Measurements from ENCODE around the gene SLC9A4.

Gene SLC9A4

DNA sequence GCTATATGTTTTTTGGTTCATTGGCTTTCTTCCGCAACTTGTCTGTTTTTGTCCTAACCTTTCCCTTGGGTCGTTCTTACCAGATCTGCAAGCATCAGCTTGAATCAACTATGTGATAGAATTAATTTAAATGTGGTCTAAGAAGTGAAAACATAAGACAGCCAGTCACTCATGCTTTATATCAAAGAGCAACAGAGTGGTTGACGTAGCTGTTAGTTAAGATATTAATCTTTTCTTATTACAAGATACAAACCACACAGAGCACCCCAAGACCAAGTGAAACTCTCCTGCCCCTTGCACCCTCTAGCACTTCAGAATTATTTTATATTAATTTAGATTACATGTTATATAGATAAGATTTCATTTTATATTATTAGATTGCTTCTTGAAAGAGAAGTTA, 34.9 kb upstream of the SLC9A4 start:
- H3K4me1 Mint-ChIP-seq: peaks cover 28% of the 10 kb centered on the region
- no peak overlapping the region for H3K27ac Mint-ChIP-seq
- CTCF ChIA-PET: interaction anchor here (1.1 to 1.5 kb wide), 4 partner anchors 21 to 186 kb away, joined by 3 to 7 read pairs (median 4); no protein-coding TSS in a partner anchor
- no peaks in the 10 kb centered on the region for H3K9me3 Mint-ChIP-seq
- peaks cover 8% of the 10 kb centered on the region for H3K36me3 Mint-ChIP-seq
- no peaks in the 10 kb centered on the region for H3K27me3 Mint-ChIP-seq
- H3K4me3 Mint-ChIP-seq: no peak overlapping the region
- DNase-seq: no peak

DNA sequence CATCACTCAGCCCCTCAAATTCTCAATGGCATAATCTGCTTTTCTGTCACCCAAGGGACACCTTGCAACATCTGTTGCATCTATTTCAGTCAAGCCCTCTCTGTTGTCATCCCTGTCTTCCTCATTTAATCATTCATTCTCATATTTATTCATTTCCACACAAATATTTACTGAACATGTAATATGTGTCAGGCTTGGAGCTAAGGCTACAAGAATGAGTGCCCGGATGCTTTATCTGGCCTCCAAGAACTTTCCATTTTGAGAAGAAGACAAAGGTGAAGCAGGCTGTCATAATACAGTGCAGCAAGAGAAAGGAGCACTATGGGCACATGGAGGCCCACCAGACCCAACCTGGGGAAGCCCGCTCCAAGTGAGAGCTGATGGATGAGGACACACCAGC, 34.4 kb upstream of the SLC9A4 start:
- Mint-ChIP-seq H3K4me3 (no peak overlapping the region), H3K4me1 (peaks cover 32% of the 10 kb centered on the region), H3K9me3 (no peaks in the 10 kb centered on the region), H3K27me3 (no peaks in the 10 kb centered on the region), H3K36me3 (peaks cover 8% of the 10 kb centered on the region), H3K27ac (no peak overlapping the region)
- no peak for DNase-seq
- CTCF ChIA-PET: interaction anchor here (1.1 to 1.5 kb wide), 6 partner anchors 22 to 187 kb away, joined by 3 to 7 read pairs (median 4); partner anchors contain the start of gene IL18R1

GRCh38 chr2:102439065-102439695, 33.8 kb upstream of the SLC9A4 start:
- H3K4me1 Mint-ChIP-seq: peaks cover 32% of the 10 kb centered on the region
- CTCF ChIA-PET: interaction anchor here (1.1 to 1.5 kb wide), 5 partner anchors 22 to 188 kb away, joined by 3 to 7 read pairs (median 4); partner anchors contain the start of gene IL18R1
- no peak for DNase-seq

DNA sequence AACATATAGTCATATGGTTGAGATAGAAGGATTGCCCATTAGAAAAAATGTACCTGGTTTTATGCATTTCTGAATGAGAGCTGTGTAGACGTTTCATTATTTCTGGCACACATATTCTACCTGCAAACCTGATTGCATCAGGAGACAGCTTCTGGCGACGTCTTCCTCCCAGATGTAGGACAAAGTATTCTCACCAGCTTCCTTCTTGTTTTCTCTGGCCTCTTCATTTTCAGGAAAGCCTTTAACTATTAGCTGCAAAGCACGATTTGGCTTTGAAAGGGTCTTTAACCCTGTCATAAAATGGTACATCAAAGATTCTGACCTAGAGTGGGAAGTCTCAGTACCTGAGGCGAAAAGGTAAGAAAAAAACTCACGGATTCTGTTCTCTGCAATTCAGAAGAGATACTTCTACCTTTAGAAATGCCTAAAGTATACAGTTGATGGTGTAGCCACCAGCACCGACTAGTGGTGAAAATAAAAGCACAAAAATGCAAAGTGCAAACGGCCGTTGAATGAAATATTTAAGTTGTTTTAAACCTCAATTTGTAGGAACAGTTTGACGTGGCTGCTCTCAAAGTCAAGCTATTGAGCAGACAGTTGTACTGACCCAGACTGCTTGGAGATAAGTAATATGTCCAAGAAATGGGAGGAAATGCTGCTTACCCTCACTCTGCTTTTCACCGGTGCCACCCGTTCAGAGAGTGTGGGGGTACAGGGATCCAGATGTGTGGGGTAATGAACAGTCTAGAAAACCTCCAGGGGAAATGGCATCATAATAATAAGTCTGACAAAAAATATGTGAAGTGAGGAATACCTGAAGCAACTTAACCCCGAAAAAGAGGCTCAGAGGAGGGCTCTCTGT, 29.8 kb upstream of the SLC9A4 start:
- Mint-ChIP-seq H3K27ac (no peak overlapping the region), H3K36me3 (peaks cover 4% of the 10 kb centered on the region), H3K4me1 (peaks cover 13% of the 10 kb centered on the region), H3K4me3 (peak overlapping the region; percentile 17), H3K9me3 (no peaks in the 10 kb centered on the region), H3K27me3 (no peaks in the 10 kb centered on the region)
- CTCF ChIA-PET: interaction anchor here (0.6 to 4.0 kb wide), 30 partner anchors 9 to 559 kb away, joined by 3 to 63 read pairs (median 8); partner anchors contain the start of genes IL18R1 and IL18RAP
- peak; percentile 61 for DNase-seq

More at GRCh38 chr2:102439065-102439695, 33.8 kb upstream of the SLC9A4 start:
- H3K27me3 Mint-ChIP-seq: no peaks in the 10 kb centered on the region
- no peak overlapping the region for H3K27ac Mint-ChIP-seq
- H3K36me3 Mint-ChIP-seq: peaks cover 7% of the 10 kb centered on the region
- no peaks in the 10 kb centered on the region for H3K9me3 Mint-ChIP-seq
- H3K4me3 Mint-ChIP-seq: no peak overlapping the region

GRCh38 chr2:102444233-102444632, 28.8 kb upstream of the SLC9A4 start:
- Mint-ChIP-seq H3K27ac (no peak overlapping the region), H3K27me3 (no peaks in the 10 kb centered on the region), H3K4me3 (no peak overlapping the region), H3K9me3 (no peaks in the 10 kb centered on the region), H3K36me3 (peaks cover 4% of the 10 kb centered on the region), H3K4me1 (peaks cover 13% of the 10 kb centered on the region)
- CTCF ChIA-PET: interaction anchor here (0.9 to 4.0 kb wide), 19 partner anchors 9 to 560 kb away, joined by 3 to 63 read pairs (median 13); partner anchors contain the start of genes IL18R1 and IL18RAP
- no peak for DNase-seq

DNA sequence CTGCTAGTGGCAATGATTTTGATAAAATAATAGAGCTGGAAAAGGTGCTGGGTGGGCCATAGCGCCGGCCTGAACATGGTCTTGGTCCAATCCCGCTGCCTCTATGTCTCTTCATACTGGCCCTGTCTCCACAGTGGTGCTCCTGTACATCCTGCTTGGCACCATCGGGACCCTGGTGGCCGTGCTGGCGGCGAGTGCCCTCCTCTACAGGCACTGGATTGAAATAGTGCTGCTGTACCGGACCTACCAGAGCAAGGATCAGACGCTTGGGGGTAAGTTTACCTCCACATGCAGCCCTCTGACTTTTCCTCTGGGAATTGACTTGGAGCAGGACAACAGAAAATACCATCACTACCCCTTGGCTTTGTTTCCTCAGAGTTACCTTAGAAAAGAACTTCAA, 26.1 kb upstream of the SLC9A4 start:
- H3K9me3 Mint-ChIP-seq: no peaks in the 10 kb centered on the region
- CTCF ChIA-PET: interaction anchor here (1.0 to 4.0 kb wide), 5 partner anchors 189 to 441 kb away, joined by 3 to 24 read pairs (median 6); no protein-coding TSS in a partner anchor
- H3K27me3 Mint-ChIP-seq: no peaks in the 10 kb centered on the region
- H3K27ac Mint-ChIP-seq: no peak overlapping the region
- no peak for DNase-seq
- peaks cover 4% of the 10 kb centered on the region for H3K36me3 Mint-ChIP-seq
- H3K4me1 Mint-ChIP-seq: peaks cover 15% of the 10 kb centered on the region
- H3K4me3 Mint-ChIP-seq: no peak overlapping the region

GRCh38 chr2:102449370-102449974, 23.6 kb upstream of the SLC9A4 start:
- Mint-ChIP-seq H3K9me3 (no peaks in the 10 kb centered on the region), H3K4me3 (no peak overlapping the region), H3K36me3 (peaks cover 4% of the 10 kb centered on the region), H3K4me1 (peaks cover 15% of the 10 kb centered on the region), H3K27ac (no peak overlapping the region), H3K27me3 (no peaks in the 10 kb centered on the region)
- CTCF ChIA-PET: interaction anchor here (0.9 to 4.0 kb wide), 12 partner anchors 24 to 429 kb away, joined by 3 to 24 read pairs (median 5); partner anchors contain the start of genes IL18R1 and SLC9A4
- DNase-seq: peak; percentile 82

DNA sequence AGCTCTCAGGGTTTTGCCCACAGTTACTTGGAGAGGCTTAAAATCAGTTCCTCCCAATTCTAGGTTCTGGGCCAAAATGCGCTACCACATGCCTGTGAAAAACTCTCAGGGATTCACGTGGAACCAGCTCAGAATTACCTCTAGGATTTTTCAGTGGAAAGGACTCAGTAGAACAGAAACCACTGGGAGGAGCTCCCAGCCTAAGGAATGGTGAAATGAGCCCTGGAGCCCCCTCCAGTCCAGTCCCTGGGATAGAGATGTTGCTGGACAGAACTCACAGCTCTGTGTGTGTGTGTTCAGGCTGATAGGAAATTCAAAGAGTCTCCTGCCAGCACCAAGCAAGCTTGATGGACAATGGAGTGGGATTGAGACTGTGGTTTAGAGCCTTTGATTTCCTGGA, 21.1 kb upstream of the SLC9A4 start:
- peaks cover 3% of the 10 kb centered on the region for H3K27me3 Mint-ChIP-seq
- no peak overlapping the region for H3K27ac Mint-ChIP-seq
- peaks cover 25% of the 10 kb centered on the region for H3K4me1 Mint-ChIP-seq
- no peak for DNase-seq
- no peak overlapping the region for H3K4me3 Mint-ChIP-seq
- CTCF ChIA-PET: interaction anchor here (0.8 to 2.1 kb wide), 6 partner anchors 9 to 446 kb away, joined by 3 to 12 read pairs (median 4); no protein-coding TSS in a partner anchor
- H3K36me3 Mint-ChIP-seq: peaks cover 6% of the 10 kb centered on the region
- H3K9me3 Mint-ChIP-seq: no peaks in the 10 kb centered on the region

DNA sequence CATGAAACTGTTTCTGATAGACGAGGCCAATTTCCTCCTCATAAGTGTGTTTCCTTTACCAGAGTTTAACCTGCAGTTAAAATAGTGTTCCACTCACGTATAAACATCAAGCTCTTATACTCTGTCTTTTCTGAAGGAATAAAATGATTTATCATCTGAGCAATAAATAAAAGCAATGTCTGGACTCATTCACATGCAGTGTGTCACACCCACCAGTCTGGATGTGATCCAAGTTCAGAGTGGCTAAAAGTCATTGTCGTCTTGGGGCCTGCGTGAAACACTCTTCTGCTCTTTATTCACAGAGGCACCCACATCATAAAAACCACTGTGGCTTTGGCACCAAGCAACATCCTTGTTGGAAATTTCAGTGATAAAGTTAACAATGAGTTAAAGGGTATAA, 19.5 kb upstream of the SLC9A4 start:
- H3K9me3 Mint-ChIP-seq: no peaks in the 10 kb centered on the region
- peaks cover 7% of the 10 kb centered on the region for H3K27me3 Mint-ChIP-seq
- DNase-seq: no peak
- H3K27ac Mint-ChIP-seq: no peak overlapping the region
- peaks cover 25% of the 10 kb centered on the region for H3K4me1 Mint-ChIP-seq
- peaks cover 4% of the 10 kb centered on the region for H3K36me3 Mint-ChIP-seq
- no peak overlapping the region for H3K4me3 Mint-ChIP-seq
- CTCF ChIA-PET: interaction anchor here (0.9 to 2.8 kb wide), 3 partner anchors 9 to 218 kb away, joined by 3 to 10 read pairs (median 6); no protein-coding TSS in a partner anchor

DNA sequence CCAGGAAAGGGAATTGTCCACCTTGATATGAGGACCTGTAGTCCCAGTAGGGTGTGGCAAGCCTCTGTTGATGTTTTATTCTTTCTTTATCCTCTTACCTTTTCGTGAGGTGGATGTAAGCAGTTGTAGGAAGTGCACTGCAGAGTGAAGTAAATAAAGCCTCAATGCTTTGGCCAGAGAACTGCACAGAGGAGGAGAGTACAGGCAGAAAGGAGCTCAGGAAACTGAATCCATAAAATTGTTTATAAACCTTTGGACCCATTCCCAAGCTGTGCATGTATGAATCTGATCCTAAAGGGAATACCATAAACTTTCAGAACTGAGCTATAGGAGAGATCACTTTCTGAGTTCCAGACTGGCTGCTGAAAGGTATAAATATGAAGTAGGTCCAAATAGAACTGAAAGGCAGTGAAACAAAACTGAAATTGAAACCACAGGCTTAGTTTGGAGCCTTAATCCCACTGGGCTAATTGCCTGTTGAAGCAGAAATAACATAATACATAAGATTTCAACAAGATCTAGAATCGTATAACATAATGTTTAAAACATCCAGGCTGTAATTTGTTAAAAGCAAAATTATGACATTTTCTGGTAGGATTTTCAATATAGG, 17.9 kb upstream of the SLC9A4 start:
- H3K4me1 Mint-ChIP-seq: peaks cover 23% of the 10 kb centered on the region
- CTCF ChIA-PET: interaction anchor here (0.6 to 2.8 kb wide), 6 partner anchors 13 to 571 kb away, joined by 3 to 10 read pairs (median 3); partner anchors contain the start of gene SLC9A4
- peaks cover 4% of the 10 kb centered on the region for H3K36me3 Mint-ChIP-seq
- no peak for DNase-seq
- no peak overlapping the region for H3K27ac Mint-ChIP-seq
- no peaks in the 10 kb centered on the region for H3K9me3 Mint-ChIP-seq
- no peak overlapping the region for H3K4me3 Mint-ChIP-seq
- H3K27me3 Mint-ChIP-seq: peaks cover 11% of the 10 kb centered on the region

- Mint-ChIP-seq H3K4me3 (no peak overlapping the region), H3K27me3 (peaks cover 35% of the 10 kb centered on the region), H3K4me1 (peaks cover under 1% of the 10 kb centered on the region), H3K27ac (no peak overlapping the region), H3K9me3 (no peaks in the 10 kb centered on the region), H3K36me3 (peaks cover 4% of the 10 kb centered on the region)
- DNase-seq: no peak
- CTCF ChIA-PET: interaction anchor here (0.7 to 1.0 kb wide), 4 partner anchors 209 to 437 kb away, joined by 3 to 4 read pairs (median 3); no protein-coding TSS in a partner anchor
Measured at GRCh38 chr2:102460467-102460866, 12.6 kb upstream of the SLC9A4 start.

DNA sequence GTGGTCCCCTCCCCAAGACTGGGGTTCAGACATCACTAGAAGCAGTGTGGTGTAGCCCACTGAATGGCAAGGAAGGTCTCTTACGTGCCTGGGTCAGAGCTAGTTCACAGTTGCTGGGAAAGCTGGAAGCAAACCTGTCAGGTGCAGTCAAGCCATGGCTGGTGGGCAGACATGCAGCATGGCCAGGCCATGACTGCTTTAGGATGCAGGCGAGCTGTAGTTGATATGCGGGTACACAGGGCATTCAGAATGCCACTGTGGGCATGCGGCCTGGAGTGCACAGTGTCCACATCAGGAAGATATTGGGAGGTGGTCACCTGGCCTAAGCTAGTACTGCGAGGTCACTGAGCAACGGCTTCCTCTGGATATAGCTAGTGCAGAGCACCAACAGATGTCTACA, 11.8 kb upstream of the SLC9A4 start:
- CTCF ChIA-PET: interaction anchor here (1.0 to 2.6 kb wide), 2 partner anchors 12 to 221 kb away, joined by 4 to 12 read pairs; partner anchors contain the start of gene SLC9A4
- Mint-ChIP-seq H3K36me3 (no peaks in the 10 kb centered on the region), H3K9me3 (no peaks in the 10 kb centered on the region), H3K4me3 (no peak overlapping the region), H3K27me3 (peaks cover 35% of the 10 kb centered on the region), H3K27ac (no peak overlapping the region), H3K4me1 (no peaks in the 10 kb centered on the region)
- DNase-seq: no peak

DNA sequence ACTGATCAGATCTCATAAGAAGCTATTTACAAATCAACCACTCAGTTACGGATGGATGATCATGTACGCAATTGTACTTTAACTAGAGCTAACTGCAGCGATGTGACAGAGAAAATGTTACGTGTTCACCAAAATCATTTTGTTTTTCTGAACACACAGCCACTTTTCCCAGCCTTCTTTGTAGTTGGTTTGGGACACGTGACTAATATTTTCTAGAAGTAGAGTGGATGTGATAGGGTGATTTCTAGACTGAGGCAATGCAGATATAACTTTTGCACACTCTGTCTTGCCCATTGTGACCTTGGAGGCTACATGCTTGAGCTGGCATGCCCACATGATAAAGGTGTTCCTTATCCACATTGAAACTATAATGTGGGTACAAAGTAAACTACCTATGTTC, 9.9 kb upstream of the SLC9A4 start:
- Mint-ChIP-seq H3K36me3 (no peaks in the 10 kb centered on the region), H3K9me3 (no peaks in the 10 kb centered on the region), H3K4me3 (no peak overlapping the region), H3K27ac (no peak overlapping the region), H3K27me3 (peaks cover 40% of the 10 kb centered on the region), H3K4me1 (no peaks in the 10 kb centered on the region)
- no peak for DNase-seq
- CTCF ChIA-PET: interaction anchor here (1.4 to 2.6 kb wide), 2 partner anchors 10 to 19 kb away, joined by 3 to 12 read pairs; partner anchors contain the start of gene SLC9A4
